Activated gamma-delta T cell treated with anti-CD3 and anti-CD28 coated beads, Interleukin-2, amount 50 U/mL, for 16 hours (primary cell): ENCODE results near the gene BRD1.
"Not testable (repeated sequence)": the region's sequence is repeated elsewhere in the genome, so short reads cannot be mapped to it uniquely, and the experiment has no call there.

Source experiments
- DNase-seq: peaks from one replicate; pipeline ENCODE4 v3.0.0-alpha.2; 2020; ENCODE audit warnings: low read depth

Gene BRD1

GRCh38 chr22:49783036-49783746 is 44.5 kb downstream of the BRD1 start:
- DNase-seq: no peak

DNA sequence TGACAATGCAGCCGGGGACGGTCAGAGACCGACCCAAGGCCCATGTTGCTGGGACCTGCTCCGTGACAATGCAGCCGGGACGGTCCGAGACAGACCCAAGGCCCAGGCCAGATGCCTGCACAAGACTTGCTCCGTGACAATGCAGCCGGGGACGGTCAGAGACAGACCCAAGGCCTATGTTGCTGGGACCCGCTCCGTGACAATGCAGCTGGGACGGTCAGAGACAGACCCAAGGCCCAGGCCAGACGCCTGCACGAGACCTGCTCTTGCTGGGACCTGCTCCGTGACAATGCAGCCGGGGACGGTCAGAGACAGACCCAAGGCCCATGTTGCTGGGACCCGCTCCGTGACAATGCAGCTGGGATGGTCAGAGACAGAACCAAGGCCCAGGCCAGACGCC is 45.8 kb downstream of the BRD1 start:
- DNase-seq: not testable (repeated sequence)

- no peak for DNase-seq
These were observed 46.3 kb downstream of the BRD1 start for GRCh38 chr22:49781289-49781782.

GRCh38 chr22:49780698-49781288 is 46.9 kb downstream of the BRD1 start:
- no peak for DNase-seq

DNA sequence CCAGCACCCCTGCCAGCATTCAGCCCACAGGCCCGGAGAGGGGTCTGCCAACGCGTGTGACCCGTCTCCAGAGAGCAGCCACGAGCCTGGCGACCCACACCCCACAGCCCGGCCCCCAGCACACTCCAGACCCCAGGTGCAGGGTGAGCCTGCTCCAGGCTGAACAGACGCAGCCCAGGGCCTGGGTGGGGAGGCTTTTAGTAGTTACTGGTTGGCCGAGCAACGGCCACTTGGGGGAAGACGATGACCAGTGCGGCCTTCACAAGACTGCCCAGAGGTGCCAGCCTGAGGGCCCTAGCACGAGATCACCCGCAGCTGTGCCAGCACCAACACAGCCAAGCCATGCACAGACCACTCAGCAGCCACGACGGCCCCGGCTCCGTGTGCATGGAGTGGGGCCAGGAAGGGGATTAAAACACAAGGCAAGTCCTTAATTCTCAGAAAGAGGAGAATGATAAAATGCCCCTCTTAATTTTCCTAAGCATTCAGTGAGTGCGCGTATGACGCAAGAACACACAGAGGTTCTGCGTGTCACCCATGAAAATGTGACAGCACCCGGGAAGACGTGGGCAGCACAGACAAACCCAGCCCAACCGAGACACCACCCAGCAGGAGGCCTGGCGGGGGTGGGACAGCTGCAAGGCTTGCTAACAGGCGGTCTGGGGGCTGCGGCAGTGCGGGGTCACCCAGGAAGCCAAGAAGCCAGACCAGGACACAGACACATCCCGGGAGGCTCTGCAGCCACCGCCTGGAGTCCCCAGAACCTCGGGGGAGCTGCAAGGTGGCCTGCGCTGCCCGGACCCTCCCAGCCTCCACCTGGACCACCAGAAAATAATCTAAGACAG is 47.6 kb downstream of the BRD1 start:
- no peak for DNase-seq

DNA sequence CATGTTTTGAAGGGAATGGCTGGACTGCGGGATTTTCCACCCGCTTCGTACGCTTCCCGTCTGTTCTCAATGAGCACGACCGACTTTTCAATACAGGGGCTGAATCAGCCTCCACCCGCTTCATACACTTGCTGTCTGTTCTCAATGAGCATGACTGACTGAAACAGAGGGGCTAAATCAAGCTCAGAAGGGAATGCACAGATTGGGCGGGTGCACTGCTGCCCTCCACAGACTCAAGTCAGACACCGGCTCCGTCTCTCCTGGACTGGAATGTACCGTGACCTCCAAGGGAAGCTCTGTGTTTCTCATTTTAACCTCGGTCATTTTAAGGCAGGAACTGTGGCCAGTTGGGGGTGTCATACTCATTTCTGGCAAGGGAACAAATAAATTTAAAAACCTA is 48.5 kb downstream of the BRD1 start:
- DNase-seq: no peak

DNA sequence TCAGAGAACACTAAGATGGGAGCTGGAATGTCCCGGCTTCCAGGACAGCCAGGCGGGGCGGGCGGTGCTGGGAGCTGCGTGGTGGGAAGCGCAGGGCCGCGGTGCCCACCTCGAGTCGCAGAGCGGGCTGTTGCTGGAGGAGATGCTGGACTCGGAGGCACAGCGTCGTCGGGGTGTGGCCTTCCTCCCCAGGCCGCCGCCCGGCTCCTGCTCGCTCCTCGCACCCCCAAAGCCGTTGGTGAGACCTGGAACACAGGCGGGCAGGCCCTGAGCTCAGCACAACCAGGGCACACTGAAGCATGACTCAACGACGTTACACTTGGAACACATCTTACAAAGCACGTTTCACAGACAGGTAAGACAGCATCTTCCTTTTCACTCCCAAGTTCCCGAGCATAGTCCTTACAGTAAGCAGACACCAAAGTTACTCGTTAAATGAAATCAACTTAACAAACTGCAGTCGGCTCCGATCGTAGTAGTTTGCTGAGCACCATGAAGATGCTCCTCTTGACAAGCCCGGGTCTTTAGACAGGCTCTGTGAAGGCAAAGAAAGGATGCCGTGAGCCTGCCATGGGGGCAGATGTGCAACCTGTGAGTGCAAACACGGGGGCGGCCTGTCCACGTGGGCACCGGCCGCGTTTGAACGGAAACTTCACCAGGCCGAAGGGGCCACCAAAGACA is 50.0 kb downstream of the BRD1 start:
- DNase-seq: no peak

GRCh38 chr22:49776891-49777290 is 50.8 kb downstream of the BRD1 start:
- no peak for DNase-seq

- no peak for DNase-seq
These were observed 51.7 kb downstream of the BRD1 start for GRCh38 chr22:49775867-49776511.

GRCh38 chr22:49775191-49775866 is 52.3 kb downstream of the BRD1 start:
- DNase-seq: no peak

DNA sequence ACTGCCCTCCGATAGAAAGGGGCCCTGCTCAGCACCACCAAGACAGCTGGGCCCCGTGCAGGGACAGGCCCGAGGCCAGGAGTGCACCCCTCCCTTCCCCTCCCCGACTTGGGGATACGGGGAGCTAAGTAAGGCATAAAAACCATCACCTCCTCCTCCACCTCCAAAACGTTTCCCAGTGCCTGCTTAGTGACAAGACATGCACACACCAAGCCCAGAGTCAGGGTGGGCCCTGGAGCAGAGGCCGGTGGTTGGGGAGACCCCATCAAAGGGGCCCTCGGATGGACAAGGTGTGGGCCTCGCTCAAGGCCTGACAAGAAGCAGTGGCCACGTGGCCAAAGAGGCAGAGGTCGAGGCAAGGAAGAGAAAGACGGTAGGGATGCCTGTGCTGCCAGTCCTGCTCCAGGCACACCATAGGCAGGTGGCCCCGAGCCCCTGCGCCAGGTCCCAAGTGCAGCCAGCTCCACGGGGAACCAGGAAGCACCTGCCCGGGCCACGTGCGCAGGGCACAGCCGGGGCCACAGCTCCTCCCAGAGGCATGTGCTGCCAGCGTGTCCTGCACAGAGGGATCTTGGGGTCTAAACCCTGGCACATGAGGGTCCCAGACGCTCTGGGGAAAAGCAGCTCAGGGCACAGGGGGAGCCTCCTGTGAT is 53.0 kb downstream of the BRD1 start:
- no peak for DNase-seq

DNA sequence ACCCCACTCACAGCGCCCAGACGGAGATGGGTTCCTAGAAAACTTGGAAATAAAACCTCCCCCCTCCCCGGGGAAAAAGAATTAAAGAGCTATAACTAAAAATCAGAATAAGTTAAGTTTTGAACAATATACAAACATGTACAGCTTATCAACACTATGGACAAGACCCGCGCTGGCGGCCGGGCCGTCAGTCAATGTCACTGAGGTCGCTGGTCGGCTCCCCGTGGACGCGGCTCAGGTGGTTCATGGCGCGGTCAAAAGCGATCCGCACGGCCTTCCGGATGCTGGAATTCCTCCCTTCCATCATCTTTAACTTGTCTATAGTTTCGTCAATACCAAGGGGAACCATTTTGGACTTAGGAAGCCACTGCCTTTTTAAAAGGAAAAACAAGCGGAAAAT is 53.6 kb downstream of the BRD1 start:
- no peak for DNase-seq

GRCh38 chr22:49773531-49773930 is 54.1 kb downstream of the BRD1 start:
- DNase-seq: no peak

DNA sequence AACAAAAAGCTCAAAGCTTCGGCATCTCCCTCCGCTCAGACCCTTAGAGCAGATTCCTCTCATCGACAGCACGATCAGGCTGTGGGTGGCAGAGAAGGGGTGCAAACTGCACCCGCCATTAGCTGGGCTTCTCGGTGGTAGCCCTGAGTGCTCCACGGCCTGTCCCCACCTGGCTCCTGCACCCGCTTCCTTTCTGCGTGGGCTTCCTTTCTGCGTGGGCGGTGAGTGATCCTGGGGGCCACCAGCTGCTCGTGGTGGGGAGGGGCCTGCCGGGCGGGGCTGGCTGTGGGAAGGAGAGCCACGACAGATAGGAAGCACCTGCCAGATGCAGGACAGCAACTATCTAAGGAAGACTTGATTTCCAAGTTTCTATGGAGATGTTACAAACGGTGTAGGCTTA is 55.0 kb downstream of the BRD1 start:
- no peak for DNase-seq

- DNase-seq: no peak
These were observed 56.2 kb downstream of the BRD1 start for GRCh38 chr22:49771266-49772065.

- DNase-seq: no peak
These were observed 57.0 kb downstream of the BRD1 start for GRCh38 chr22:49770547-49771265.

GRCh38 chr22:49769691-49770546 is 57.8 kb downstream of the BRD1 start:
- no peak for DNase-seq
